DMS 273 (cell line): Measurements from ENCODE around the gene CNBD2.
A peak's percentile ranks its signal among the peaks of the same experiment; 100 is the strongest.
"Not testable (repeated sequence)": the region's sequence is repeated elsewhere in the genome, so short reads cannot be mapped to it uniquely, and the experiment has no call there.

Source experiments
- DNase-seq: peaks from one replicate; lab custom pipeline; 2025; ENCODE audit not compliant: unreplicated experiment; lab: John Stamatoyannopoulos, UW

Gene CNBD2

DNA sequence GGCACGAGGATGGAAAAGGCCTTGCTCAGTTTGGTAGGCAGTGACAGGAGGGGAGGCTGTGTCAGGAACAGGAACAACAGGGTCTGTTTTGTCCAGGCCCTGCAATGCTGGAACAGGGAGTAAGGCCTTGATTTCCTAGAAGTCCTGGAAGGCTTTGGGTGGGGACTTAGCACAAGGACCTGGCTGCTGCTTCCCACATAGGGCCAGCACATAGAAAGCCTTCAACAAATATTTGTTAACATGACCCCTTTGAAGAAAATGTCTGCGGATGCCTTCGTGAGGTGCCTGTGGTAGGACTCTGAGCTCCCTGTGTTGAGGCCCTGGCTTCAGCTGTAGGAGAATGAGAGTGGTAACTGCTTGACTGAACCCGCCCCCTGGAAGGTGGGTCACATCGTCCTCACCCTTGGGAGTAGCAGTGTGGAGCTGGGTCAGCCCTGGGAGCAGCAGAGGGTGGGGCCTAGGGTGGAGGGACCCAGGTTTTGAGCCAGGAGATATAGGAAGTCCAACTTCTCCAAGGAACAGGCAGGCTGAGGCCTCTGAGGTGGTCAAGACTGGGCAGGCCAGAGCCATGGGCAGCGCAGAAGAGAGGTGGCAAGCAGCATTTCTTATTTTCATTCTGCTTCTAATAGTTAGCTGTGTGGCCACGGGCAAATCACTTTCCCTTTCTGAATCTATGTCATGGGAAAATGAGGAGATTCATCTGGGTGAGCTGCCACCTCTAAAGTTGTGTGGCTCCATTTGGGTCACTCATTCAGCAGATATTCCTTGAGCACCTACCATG lies 50.0 kb downstream of the CNBD2 start:
- DNase-seq, result no peak

DNA sequence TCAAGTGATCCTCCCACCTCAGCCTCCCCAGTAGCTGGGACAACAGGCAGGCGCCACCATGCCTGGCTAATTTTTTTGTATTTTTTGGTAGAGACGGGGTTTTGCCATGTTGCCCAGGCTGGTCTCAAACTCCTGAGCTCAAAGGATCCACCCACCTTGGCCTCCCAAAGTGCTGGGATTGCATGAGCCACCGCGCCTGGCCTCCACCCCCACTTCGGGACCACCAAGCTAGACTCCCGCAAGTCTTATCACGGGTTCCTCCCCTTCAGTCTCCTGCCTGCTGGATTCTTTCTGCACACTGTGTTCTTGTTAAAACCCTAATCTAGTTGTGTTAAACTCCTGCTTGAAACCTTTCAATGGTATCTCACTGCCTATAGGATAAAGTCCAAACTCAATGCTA lies 57.7 kb downstream of the CNBD2 start:
- DNase-seq, result not testable (repeated sequence)

GRCh38 chr20:36028106-36028808 lies 59.9 kb downstream of the CNBD2 start:
- no peak for DNase-seq

DNA sequence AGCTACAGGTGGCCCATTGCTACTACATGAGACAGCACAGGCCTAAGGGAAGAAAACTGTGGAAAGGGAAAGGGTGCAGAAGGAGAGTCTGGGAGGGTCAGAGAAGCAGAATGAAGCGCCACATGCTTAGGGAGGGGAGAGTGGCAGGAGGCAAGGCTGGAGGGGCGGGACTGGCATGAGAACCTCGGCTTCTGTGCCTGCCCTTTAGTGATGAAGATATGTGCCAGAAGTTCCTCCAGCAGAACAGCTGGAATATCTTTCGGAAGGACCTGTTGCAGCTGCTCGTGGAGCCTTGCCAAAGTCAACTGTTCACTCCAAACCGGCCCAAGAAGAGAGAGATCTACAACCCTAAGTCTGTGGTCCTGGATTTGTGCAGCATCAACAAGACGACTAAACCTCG lies 61.8 kb downstream of the CNBD2 start:
- peak; percentile 56 for DNase-seq

DNA sequence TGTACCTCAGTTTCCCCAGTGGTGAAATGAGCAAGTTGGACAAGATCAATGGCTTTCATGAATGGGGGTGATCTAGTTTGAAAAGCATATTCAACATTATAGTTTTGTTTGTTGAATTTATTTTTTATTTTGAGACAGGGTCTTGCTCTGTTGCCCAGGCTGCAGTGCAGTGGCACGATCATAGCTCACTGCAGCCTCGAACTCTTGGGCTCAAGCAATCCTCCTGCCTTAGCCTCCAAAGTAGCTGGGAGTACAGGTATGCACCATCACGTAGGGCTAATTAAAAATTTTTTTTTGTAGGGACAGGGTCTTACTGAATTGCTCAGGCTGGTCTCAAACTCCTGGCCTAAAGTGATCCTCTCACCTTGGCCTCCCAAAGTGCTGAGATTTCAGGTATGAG lies 63.4 kb downstream of the CNBD2 start:
- no peak for DNase-seq

DNA sequence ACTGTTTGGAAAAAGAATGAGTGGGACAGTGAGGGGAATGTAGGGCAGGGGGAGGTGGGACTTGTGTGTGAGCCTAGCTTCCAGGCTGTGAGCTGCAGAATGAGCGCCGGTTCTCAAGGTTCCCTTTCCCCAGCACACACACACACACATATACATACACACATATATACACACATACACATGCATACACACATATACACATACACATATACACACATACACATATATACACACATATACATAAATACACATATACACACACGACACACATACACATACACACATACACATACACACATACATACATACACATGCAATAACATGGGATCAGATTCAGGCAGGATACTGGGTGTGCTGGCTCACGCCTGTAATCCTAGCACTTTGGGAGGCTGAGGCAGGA lies 66.5 kb downstream of the CNBD2 start:
- no peak for DNase-seq

DNA sequence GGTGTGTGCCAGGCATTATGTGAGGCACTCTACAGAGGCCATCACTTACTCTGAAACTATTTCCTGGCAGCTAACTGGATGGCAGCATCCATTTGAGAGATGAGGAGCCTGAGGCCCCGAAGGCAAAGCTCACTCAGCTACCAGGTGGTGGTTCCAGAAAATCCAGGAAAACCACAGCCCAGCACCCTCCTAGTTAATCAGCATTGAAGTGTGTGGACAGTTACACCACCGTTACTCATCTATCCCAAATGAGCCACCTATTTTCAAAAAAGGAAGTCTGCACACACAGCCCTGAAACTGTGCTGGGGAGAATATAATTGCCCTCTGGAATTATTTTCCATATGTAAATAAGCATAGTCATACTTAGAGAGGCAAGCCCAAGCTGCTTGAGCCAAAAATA lies 67.4 kb downstream of the CNBD2 start:
- DNase-seq, result no peak

DNA sequence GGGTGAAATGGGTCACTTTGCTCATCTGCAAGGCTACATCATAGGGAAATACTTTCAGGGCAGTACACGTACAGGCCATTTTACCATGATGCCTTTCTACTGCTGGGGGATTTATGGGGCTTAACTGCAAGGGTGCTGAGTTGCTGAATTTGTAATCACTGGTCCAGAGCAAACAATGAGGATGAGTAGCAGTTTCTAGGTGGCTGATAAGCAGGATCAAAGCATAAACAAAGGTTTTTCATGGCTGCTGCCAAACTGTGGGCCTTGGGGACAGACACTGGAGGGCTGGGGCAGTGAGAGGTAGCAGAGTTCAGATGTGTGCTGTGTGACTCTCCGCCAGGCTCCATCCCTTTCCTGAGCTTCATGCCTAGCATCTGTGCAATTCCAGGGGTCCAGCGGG lies 68.3 kb downstream of the CNBD2 start:
- DNase-seq, result no peak

- DNase-seq, result no peak
Observed at GRCh38 chr20:36040571-36040970, 72.2 kb downstream of the CNBD2 start.

DNA sequence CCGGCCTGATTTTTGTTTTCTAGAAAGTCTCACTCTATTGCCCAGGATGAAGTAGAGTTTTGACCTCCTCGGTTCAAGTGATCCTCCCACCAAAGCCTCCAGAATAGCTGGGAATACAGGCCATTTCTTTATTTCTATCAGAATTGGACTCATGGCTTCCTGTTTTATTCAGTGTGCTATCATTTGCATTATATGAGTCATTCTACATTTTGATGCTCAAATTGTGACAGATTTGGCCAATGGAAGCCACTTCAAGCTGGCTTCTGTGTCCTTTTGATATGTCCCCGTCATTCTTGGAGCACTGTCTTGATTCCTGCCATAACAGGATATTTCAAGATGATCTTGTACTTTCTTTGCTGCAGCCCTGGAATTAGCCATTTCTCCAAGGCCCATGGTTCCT lies 75.1 kb downstream of the CNBD2 start:
- no peak for DNase-seq

DNA sequence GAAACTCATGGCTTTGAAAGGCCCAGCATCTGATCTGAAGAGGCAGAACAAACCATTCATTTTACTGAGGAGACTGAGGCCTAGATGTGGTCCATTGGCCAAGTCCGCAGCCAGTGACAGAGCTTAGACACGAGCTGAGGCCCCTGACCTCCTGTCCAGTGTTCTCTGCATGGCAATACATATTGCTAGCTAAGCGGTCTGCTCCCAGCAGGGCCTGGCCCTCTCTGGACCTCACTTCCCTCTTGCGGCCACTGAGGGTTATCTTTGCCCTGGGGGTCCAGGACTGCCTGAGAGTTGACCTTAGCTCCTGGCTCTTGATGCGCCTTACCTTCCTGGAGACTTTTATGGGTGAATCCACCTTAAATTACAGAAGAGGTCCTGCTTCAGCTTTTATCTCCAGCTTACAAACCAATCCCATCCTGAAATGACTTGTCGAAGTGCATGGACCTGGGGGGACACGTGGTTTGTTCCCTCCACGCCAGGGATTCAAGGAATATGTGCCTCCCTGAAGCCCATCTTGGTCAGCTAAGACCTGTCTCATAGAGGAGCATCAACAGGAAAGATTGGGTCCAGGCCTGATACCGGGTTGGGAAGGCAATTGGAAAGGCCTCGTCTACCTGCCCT lies 75.6 kb downstream of the CNBD2 start:
- no peak for DNase-seq

- no peak for DNase-seq
Observed at GRCh38 chr20:36045373-36045714, 77.0 kb downstream of the CNBD2 start.

- DNase-seq, result not testable (repeated sequence)
Observed at GRCh38 chr20:36046073-36046798, 77.8 kb downstream of the CNBD2 start.

DNA sequence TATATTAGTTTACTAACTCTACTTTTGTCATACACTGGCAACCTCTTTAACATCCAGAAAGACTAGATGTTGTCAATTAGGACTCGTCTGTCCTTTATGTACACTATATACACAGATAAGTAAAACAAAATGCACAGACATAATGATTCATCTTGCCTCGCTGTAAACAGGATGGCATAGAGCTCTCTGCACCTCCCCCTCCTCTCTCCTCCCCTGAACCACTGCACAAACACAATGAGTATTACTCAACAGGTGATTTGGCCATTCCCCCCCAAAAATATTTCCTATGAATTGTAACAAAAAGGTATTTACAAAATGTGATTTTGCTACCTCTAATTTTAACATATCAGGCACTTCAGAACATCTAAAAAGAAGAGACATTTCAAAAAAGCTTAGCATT lies 81.0 kb downstream of the CNBD2 start:
- not testable (repeated sequence) for DNase-seq

DNA sequence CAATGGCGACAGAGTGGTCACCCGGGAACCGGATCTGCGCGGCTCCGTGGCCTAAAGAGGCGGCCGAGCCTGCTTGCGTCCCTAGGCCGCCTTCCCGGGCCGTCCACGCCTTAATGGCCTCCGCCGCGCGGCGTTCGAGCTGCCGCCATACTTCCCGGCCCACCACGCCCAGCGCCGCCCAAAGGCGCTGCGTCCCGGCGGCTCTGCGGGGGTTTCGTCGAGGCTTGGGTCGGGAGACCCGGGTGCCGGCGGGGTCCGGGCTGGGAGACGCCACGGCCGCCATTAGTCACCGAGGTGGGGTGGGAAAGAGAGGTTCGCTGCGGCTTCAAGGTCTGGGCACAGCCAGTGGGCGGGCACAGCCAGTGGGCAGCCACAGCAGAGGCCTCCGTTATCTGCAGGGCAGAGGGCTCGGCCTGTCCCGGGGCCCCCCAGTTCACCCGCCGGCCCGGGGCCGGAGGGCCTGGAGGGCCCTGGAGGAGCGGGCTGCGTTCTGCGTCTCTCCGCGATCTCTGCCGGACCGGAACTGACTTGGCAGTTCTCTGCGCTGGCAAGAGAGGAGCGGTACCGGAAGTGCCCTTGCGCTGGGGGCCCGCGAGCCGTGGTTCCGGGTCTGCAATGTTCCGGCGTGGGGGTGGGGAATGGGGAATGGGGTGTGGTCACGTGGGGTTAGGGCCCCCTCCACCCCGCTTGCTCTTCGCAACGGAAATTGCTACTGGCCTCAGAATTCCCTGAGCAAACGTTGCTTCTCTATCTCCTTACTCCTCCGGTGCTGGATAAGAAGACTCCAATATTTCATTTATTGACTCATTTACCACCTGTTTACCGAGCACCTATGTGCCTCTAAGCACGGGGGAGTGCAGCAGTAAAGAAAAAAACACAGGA lies 82.3 kb downstream of the CNBD2 start:
- peak; percentile 95 for DNase-seq

DNA sequence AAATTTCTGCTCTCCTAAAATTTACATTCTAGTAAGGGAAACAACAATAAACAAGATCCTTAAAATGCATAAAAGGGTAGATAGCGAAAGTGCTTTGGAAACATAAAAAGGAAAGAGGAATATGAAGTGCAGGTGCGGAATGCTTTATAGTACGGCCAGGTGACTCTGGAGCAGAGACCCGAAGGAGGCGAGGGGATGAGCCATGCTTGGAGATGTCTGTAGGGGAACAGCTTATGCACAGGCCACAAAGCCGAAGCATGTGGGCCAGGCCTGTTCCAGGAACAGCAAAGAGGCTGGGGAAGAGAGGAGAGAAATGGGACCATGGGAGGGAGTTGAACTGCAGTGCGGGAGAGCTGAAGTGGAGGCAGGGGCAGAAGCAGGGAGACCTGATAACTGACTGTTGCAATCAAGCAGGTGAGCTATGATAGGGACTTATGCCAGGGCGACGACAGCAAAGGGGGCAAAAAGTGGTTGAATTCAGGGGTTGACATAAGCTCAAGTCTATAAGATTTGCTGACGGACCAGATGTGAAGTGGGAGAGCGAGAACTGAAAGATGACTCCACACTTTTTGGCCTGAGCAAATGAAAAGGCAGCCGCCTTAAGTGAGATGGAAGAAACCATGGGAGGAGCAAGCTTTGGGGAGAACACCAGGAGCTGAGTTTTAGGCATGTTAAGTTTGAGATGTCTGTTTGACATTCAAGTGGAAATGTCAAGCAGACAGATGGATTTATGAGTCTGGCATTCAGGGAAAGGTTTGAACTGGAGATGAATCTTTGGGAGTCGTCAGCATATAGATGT lies 83.1 kb downstream of the CNBD2 start:
- no peak for DNase-seq

DNA sequence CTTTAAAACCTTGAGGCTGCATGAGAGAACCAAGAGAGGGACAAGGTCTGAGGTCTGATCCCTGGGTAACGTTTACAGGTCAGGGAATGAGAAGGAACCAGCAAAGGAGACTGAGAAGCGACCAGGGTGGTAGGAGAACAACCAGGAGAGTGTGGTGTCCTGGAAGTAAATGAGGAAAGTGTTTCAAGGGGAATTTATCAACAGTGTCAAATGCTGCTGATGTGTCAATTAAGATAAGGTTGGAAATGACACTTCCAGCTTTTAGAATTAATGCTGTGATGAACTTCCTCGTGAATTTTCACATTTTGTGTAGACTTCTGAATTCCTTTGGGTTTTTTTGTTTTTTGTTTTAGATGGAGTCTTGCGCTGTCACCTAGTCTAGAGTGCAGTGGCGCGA lies 83.7 kb downstream of the CNBD2 start:
- no peak for DNase-seq

DNA sequence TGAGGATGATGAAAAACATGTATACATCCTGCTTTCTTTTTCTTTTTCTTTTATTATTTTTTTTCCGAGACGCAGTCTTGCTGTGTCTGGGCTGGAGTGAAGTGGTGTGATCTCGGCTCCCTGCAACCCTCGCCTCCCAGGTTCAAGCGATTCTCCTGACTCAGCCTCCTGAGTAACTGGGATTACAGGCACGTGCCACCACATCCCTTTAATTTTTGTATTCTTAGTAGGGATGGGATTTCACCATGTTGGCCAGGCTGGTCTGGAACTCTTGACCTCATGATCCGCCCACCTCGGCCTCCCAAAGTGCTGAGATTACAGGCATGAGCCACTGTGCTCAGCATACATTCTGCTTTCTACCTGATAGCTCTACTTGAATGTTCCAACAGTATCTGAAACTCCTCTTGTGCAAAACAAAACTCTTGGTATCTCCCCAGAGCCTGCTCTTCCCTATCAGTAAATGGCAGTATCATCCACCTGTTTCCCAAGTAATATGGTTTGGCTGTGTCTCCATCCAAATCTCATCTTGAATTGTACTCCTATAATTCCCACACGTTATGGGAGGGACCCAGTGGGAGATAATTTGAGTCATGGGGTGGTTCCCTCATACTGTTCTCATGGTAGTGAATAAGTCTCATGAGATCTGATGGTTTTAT lies 85.6 kb downstream of the CNBD2 start:
- DNase-seq, result not testable (repeated sequence)

DNA sequence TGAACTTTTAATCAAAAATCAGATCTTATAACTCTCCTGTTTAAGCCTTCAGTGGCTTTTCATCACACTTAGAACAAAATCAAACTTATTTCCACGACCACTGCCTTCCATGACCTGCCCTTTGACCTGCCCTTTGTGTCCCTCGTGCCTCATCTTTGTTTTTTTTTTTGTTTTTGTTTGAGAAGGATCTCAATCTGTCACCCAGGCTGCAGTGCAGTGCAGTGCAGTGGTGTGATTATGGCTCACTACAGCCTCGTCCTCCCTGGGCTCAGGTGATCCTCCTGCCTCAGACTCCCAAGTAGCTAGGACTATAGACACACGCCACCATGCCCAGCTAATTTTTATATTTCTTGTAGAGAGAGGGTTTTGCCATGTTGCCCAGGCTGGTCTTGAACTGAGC lies 86.8 kb downstream of the CNBD2 start:
- DNase-seq, result no peak
